Measurements from ENCODE around the gene ERC2. TPM values are rescaled to one million over a fixed set of nuclear protein-coding genes. Genes with fewer than 3 reads are reported as not detected.

Gene ERC2
- total RNA-seq, 1 donor from 2014 or later: 0.11 TPM

- Histone ChIP-seq H3K27me3 (no peaks in the 10 kb centered on the region), H3K4me1 (no peaks in the 10 kb centered on the region), H3K9me3 (no peaks in the 10 kb centered on the region), H3K36me3 (no peaks in the 10 kb centered on the region), H3K27ac (no peak overlapping the region), H3K4me3 (no peak overlapping the region)
- DNase-seq (ENCODE audit: low spot score in 2 of 2): no peak
- TF ChIP-seq, protein P1, sequence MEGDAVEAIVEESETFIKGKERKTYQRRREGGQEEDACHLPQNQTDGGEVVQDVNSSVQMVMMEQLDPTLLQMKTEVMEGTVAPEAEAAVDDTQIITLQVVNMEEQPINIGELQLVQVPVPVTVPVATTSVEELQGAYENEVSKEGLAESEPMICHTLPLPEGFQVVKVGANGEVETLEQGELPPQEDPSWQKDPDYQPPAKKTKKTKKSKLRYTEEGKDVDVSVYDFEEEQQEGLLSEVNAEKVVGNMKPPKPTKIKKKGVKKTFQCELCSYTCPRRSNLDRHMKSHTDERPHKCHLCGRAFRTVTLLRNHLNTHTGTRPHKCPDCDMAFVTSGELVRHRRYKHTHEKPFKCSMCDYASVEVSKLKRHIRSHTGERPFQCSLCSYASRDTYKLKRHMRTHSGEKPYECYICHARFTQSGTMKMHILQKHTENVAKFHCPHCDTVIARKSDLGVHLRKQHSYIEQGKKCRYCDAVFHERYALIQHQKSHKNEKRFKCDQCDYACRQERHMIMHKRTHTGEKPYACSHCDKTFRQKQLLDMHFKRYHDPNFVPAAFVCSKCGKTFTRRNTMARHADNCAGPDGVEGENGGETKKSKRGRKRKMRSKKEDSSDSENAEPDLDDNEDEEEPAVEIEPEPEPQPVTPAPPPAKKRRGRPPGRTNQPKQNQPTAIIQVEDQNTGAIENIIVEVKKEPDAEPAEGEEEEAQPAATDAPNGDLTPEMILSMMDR (IDR thresholded peaks at IDR 0.05): no peak
- intact Hi-C loops (cut with DNase I): no loop called here
These were observed 847.8 kb downstream of the ERC2 start for GRCh38 chr3:55620351-55621025.

DNA sequence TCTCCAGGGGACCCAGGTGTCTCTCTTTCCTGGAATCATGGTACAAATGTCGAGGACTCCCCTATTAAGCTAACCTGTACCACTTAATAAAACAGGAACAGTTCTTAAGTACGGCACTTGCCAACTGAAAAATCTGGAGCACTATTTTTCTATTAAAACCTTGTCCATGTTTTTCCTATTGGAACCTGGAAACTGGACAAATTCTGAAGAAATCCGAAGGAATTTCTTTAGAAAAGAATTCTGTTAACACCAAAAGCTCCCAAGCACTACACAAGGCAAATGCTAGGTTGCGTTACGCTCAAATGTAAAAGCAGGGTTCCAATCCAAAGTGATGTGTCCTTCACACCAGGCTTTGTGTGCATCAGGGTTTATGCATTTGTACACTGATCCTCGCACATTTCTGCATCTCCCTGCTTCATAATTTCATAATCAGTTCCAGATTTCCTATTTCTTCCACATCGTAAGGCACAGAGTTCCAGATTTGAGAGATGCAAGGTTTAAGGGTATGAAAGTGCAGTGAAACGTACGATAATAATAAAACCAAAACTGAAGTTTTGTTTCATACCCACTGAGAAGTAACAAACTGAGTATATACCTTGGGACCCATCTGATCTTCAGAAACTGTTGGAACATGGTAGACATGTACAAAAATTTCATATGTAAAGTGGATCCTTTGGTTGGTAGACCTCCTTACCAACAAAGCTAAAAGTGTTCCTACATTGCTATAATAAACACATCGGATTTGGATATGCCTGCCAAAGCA is 849.0 kb downstream of the ERC2 start:
- intact Hi-C loops (cut with DNase I): no loop called here
- Histone ChIP-seq H3K4me1 (no peaks in the 10 kb centered on the region), H3K9me3 (no peaks in the 10 kb centered on the region), H3K4me3 (no peak overlapping the region), H3K27me3 (no peaks in the 10 kb centered on the region), H3K27ac (no peak overlapping the region), H3K36me3 (no peaks in the 10 kb centered on the region)
- TF ChIP-seq, protein P1 (IDR thresholded peaks at IDR 0.05): no peak
- DNase-seq (ENCODE audit: low spot score in 2 of 2): no peak

GRCh38 chr3:55617385-55617784 is 850.9 kb downstream of the ERC2 start:
- no peak for DNase-seq (ENCODE audit: low spot score in 2 of 2)
- Histone ChIP-seq H3K4me1 (no peaks in the 10 kb centered on the region), H3K27ac (no peak overlapping the region), H3K4me3 (no peak overlapping the region), H3K36me3 (no peaks in the 10 kb centered on the region), H3K9me3 (no peaks in the 10 kb centered on the region), H3K27me3 (no peaks in the 10 kb centered on the region)
- TF ChIP-seq, protein P1 (IDR thresholded peaks at IDR 0.05): no peak
- intact Hi-C loops (cut with DNase I): no loop called here

- Histone ChIP-seq H3K4me1 (no peaks in the 10 kb centered on the region), H3K9me3 (no peaks in the 10 kb centered on the region), H3K36me3 (no peaks in the 10 kb centered on the region), H3K27me3 (no peaks in the 10 kb centered on the region), H3K27ac (no peak overlapping the region), H3K4me3 (no peak overlapping the region)
- DNase-seq (ENCODE audit: low spot score in 2 of 2): no peak
- intact Hi-C loops (cut with DNase I): no loop called here
- TF ChIP-seq, protein P1 (IDR thresholded peaks at IDR 0.05): no peak
These were observed 851.5 kb downstream of the ERC2 start for GRCh38 chr3:55616803-55617202.

GRCh38 chr3:55615694-55616295 is 852.5 kb downstream of the ERC2 start:
- no peaks in the 10 kb centered on the region for H3K27me3 ChIP-seq
- no peaks in the 10 kb centered on the region for H3K36me3 ChIP-seq
- no peak overlapping the region for H3K4me3 ChIP-seq
- no peaks in the 10 kb centered on the region for H3K4me1 ChIP-seq
- TF ChIP-seq, protein P1 (IDR thresholded peaks at IDR 0.05): no peak
- no peaks in the 10 kb centered on the region for H3K9me3 ChIP-seq
- intact Hi-C loops (cut with DNase I): no loop called here
- DNase-seq (ENCODE audit: low spot score in 2 of 2): no peak
- H3K27ac ChIP-seq: no peak overlapping the region
